Measurements from ENCODE around the gene SLC30A2. TPM values are rescaled to one million over a fixed set of nuclear protein-coding genes. Genes with fewer than 3 reads are reported as not detected.

Gene SLC30A2
- total and polyA plus RNA-seq, 2 experiments from 2014 or later, result 0.07 TPM; not detected in 1

GRCh38 chr1:25993197-25993951 is 52.5 kb downstream of the SLC30A2 start:
- no peak overlapping the region for H3K4me2 ChIP-seq
- no peak for TF ChIP-seq JUNB (IDR thresholded peaks at IDR 0.05; ENCODE audit: unreplicated experiment)
- TF ChIP-seq REST (IDR thresholded peaks at IDR 0.05; ENCODE audit: unreplicated experiment), result no peak
- no peak for TF ChIP-seq ZNF462 (CRISPR knock-in tag; IDR thresholded peaks at IDR 0.05)
- no peak for TF ChIP-seq POLR2AphosphoS5 (IDR thresholded peaks at IDR 0.05; ENCODE audit: low read depth)
- TF ChIP-seq CTCF (conservative IDR thresholded peaks at IDR 0.05; ENCODE audit: low read depth in 2 of 2), result no peak
- no peak for TF ChIP-seq STAT1 (IDR thresholded peaks at IDR 0.05; ENCODE audit: unreplicated experiment)
- no peak for TF ChIP-seq ETS1 (IDR thresholded peaks at IDR 0.05)
- no peak for TF ChIP-seq ZNF331 (CRISPR knock-in tag; IDR thresholded peaks at IDR 0.05; ENCODE audit: low read depth)
- TF ChIP-seq NANOG (IDR thresholded peaks at IDR 0.05; ENCODE audit: borderline replicate concordance), result no peak
- TF ChIP-seq ZNF114 (CRISPR knock-in tag; IDR thresholded peaks at IDR 0.05), result no peak
- H3K4me3 ChIP-seq, result no peak overlapping the region
- H3K79me2 ChIP-seq (replicated peaks; ENCODE audit: insufficient read depth), result no peaks in the 10 kb centered on the region
- H3K9me2 ChIP-seq (ENCODE audit: insufficient read depth), result no peaks in the 10 kb centered on the region
- H3K27ac Mint-ChIP-seq, result no peak overlapping the region
- no peaks in the 10 kb centered on the region for H3F3A ChIP-seq (replicated peaks; ENCODE audit: low read depth)
- DNase-seq (ENCODE audit: low spot score), result no peak
- peaks cover 8% of the 10 kb centered on the region for H3K27me3 Mint-ChIP-seq (ENCODE audit: insufficient read depth, low read depth, poor library complexity)
- no peaks in the 10 kb centered on the region for H3K27me3 ChIP-seq (ENCODE audit: insufficient read depth)
- peaks cover 23% of the 10 kb centered on the region for H3K4me1 Mint-ChIP-seq
- no peaks in the 10 kb centered on the region for H4K20me1 ChIP-seq (replicated peaks; ENCODE audit: insufficient read depth)
- H3K36me3 Mint-ChIP-seq (ENCODE audit: low read depth), result no peaks in the 10 kb centered on the region
- H3K27ac ChIP-seq (ENCODE audit: low read depth), result no peak overlapping the region
- H3K4me3 Mint-ChIP-seq, result no peak overlapping the region
- no peak overlapping the region for H2AFZ ChIP-seq
- H3K36me3 ChIP-seq (ENCODE audit: insufficient read depth), result no peaks in the 10 kb centered on the region
- ATAC-seq, result peak; percentile 4; the same call in 1 of the 3 replicates
- no peaks in the 10 kb centered on the region for H3K9me3 Mint-ChIP-seq
- H3K4me1 ChIP-seq (ENCODE audit: insufficient read depth), result peaks cover 8% of the 10 kb centered on the region
